SK-N-SH (cell line): ENCODE results near the gene LRRC56. TPM values are rescaled to one million over a fixed set of nuclear protein-coding genes. Genes with fewer than 3 reads are reported as not detected.

Experiments used
- CTCF ChIA-PET: fragments of 300-600, 350-600 bp; formaldehyde crosslinking; extraction: SDS; loops from one replicate; lab custom pipeline; 2021; lab: Yijun Ruan, JAX
- POLR2A ChIA-PET: fragments of 350-600 bp; sonication (Branson Sonifier 250); formaldehyde crosslinking; extraction: SDS; loops from one replicate; lab custom pipeline; 2020; ENCODE audit warnings: antibody characterized with exemption, inconsistent platforms; lab: Yijun Ruan, JAX
- DNase-seq: peaks from one replicate; pipeline ENCODE4 v3.0.0; 2012
- H2AFZ ChIP-seq: fragments of 200-600 bp; sonication (generic); 2 replicates; pipeline ENCODE4 v1.8.1; 2016; ENCODE audit warnings: antibody characterized with exemption, mild to moderate bottlenecking, low read depth
- H3F3A ChIP-seq: fragments of 200-600 bp; sonication (generic); replicated peaks from 2 replicates; pipeline ENCODE3; 2016; ENCODE audit warnings: antibody characterized with exemption, mild to moderate bottlenecking; ENCODE audit not compliant: insufficient read depth
- H3K27ac ChIP-seq, 2 experiments: fragments of 200-500 bp in 1 of 2; fragments of 200-600 bp in 1 of 2; sonication (Bioruptor generic) in 1 of 2; sonication (generic), shearing (Covaris generic) in 1 of 2; 2 replicates each; pipeline versions ENCODE4 v1.5.1 to v1.6.1; 2014 to 2016; ENCODE audit warnings: low read depth in 2 of 2, inconsistent platforms in 1 of 2, low read length in 1 of 2, mild to moderate bottlenecking in 1 of 2, mixed read lengths in 1 of 2
- H3K27me3 ChIP-seq: fragments of 200-600 bp; sonication (generic), shearing (Covaris generic); 2 replicates; pipeline ENCODE4 v1.6.1; 2016; ENCODE audit warnings: mixed run types; ENCODE audit not compliant: insufficient read depth
- H3K36me3 ChIP-seq, 2 experiments: fragments of 200-500 bp in 1 of 2; fragments of 200-600 bp in 1 of 2; sonication (Bioruptor generic) in 1 of 2; sonication (generic) in 1 of 2; replicated peaks in 1 of 2; 2 replicates each; pipeline versions ENCODE3 to v1.5.1; 2014 to 2016; ENCODE audit warnings: low read length in 1 of 2, mild to moderate bottlenecking in 1 of 2; ENCODE audit not compliant: insufficient read depth in 2 of 2, control insufficient read depth in 1 of 2
- H3K4me1 ChIP-seq, 2 experiments: fragments of 200-500 bp in 1 of 2; fragments of 200-600 bp in 1 of 2; sonication (Bioruptor generic) in 1 of 2; sonication (generic), shearing (Covaris generic) in 1 of 2; 2 replicates each; pipeline versions ENCODE4 v1.5.1 to v1.6.1; 2014 to 2016; ENCODE audit warnings: low read depth in 1 of 2, low read length in 1 of 2, mixed run types in 1 of 2; ENCODE audit not compliant: insufficient read depth in 2 of 2, control insufficient read depth in 1 of 2
- H3K4me2 ChIP-seq: fragments of 200-600 bp; sonication (generic), shearing (Covaris generic); 2 replicates; pipeline ENCODE4 v1.6.1; 2017; ENCODE audit warnings: mixed run types
- H3K4me3 ChIP-seq, 2 experiments: fragments of 200-500 bp in 1 of 2; fragments of 200-600 bp in 1 of 2; sonication (Bioruptor generic) in 1 of 2; sonication (generic), shearing (Covaris generic) in 1 of 2; 2 replicates each; pipeline versions ENCODE4 v1.5.1 to v1.8.1; 2014 to 2016; ENCODE audit warnings: low read depth in 2 of 2, inconsistent platforms in 1 of 2, low read length in 1 of 2, mild to moderate bottlenecking in 1 of 2, mixed read lengths in 1 of 2, moderate library complexity in 1 of 2
- H3K79me2 ChIP-seq: fragments of 200-600 bp; sonication (generic); 2 replicates; pipeline ENCODE4 v1.8.1; 2017; ENCODE audit warnings: mild to moderate bottlenecking; ENCODE audit not compliant: insufficient read depth
- H3K9ac ChIP-seq: fragments of 200-600 bp; sonication (generic); 2 replicates; pipeline ENCODE4 v1.6.1; 2017; ENCODE audit warnings: mixed run types
- H3K9me2 ChIP-seq: fragments of 200-600 bp; sonication (generic); 2 replicates; pipeline ENCODE4 v1.6.1; 2017; ENCODE audit warnings: mixed run types
- H3K9me3 ChIP-seq: fragments of 200-600 bp; sonication (generic); 2 replicates; pipeline ENCODE4 v1.6.1; 2017; ENCODE audit warnings: mixed run types, mild to moderate bottlenecking, moderate library complexity
- H4K20me1 ChIP-seq: fragments of 200-600 bp; sonication (generic); 2 replicates; pipeline ENCODE4 v1.6.1; 2017; ENCODE audit warnings: mild to moderate bottlenecking, mixed run types; ENCODE audit not compliant: insufficient read depth
- ELF1 ChIP-seq: IDR thresholded peaks from 2 replicates; pipeline ENCODE4 v1.4.0; 2012
- EP300 ChIP-seq, 2 experiments: IDR thresholded peaks; 2 replicates each; pipeline versions ENCODE4 v1.4.0 to v1.6.1; 2012; ENCODE audit warnings: borderline replicate concordance in 1 of 2, low read depth in 1 of 2, low read length in 1 of 2
- FOXJ3 ChIP-seq: sonication (generic); formaldehyde crosslinking; IDR thresholded peaks from 2 replicates; pipeline ENCODE4 v1.5.1; 2020; ENCODE audit warnings: mild to moderate bottlenecking, missing genetic modification reagents
- GABPA ChIP-seq: IDR thresholded peaks from 2 replicates; pipeline ENCODE4 v1.4.0; 2012; ENCODE audit warnings: low read depth, mild to moderate bottlenecking
- GATA2 ChIP-seq: sonication (generic); formaldehyde crosslinking; IDR thresholded peaks from 2 replicates; pipeline ENCODE4 v1.5.0; 2020; ENCODE audit warnings: mild to moderate bottlenecking, missing genetic modification reagents
- JUND ChIP-seq: IDR thresholded peaks from 2 replicates; pipeline ENCODE4 v1.4.0; 2012
- MEF2A ChIP-seq: IDR thresholded peaks from 2 replicates; pipeline ENCODE4 v1.4.0; 2012; ENCODE audit warnings: low read depth, borderline replicate concordance
- NFIC ChIP-seq: IDR thresholded peaks from 2 replicates; pipeline ENCODE4 v1.4.0; 2012; ENCODE audit warnings: borderline replicate concordance
- POLR2AphosphoS5 ChIP-seq: IDR thresholded peaks from 2 replicates; pipeline ENCODE4 v1.6.1; 2012; ENCODE audit warnings: low read depth, low read length
- RAD21 ChIP-seq: IDR thresholded peaks from 2 replicates; pipeline ENCODE4 v1.6.1; 2012; ENCODE audit warnings: mild to moderate bottlenecking, low read length
- RCOR1 ChIP-seq: fragments of 150-350 bp; IDR thresholded peaks from 2 replicates; pipeline ENCODE4 v1.6.1; 2017; ENCODE audit warnings: antibody characterized with exemption, low read length
- RFX5 ChIP-seq: IDR thresholded peaks from 2 replicates; pipeline ENCODE4 v1.6.1; 2012; ENCODE audit warnings: mild to moderate bottlenecking, improper control_type of control experiment, low read length
- RXRA ChIP-seq: IDR thresholded peaks from 2 replicates; pipeline ENCODE4 v1.4.0; 2012; ENCODE audit warnings: low read depth, mild to moderate bottlenecking, borderline replicate concordance
- TAF1 ChIP-seq: IDR thresholded peaks from 2 replicates; pipeline ENCODE4 v1.6.1; 2012; ENCODE audit warnings: low read depth, mild to moderate bottlenecking, low read length, moderate library complexity, borderline replicate concordance
- TCF12 ChIP-seq: IDR thresholded peaks from 2 replicates; pipeline ENCODE4 v1.4.0; 2012
- WGBS: methylation state at CpG from one replicate; pipeline ENCODE4 v1.1.6; 2017; ENCODE audit warnings: low lambda C conversion rate; 5-methylcytosine and 5-hydroxymethylcytosine counted together
- polyA plus RNA-seq, 3 experiments: library from polyadenylated mRNA; depleted of rRNA; stranded (reverse); fragments of >200 nt; gene quantifications; 2 replicates each; pipeline ENCODE4 v1.2.3, GENCODE V29; 2012
- TF ChIP-seq, protein P1 (sequence below): IDR thresholded peaks from 2 replicates; pipeline ENCODE4; 2012
- TF ChIP-seq, protein P2 (sequence below): IDR thresholded peaks from 2 replicates; pipeline ENCODE4 v1.4.0; 2012; ENCODE audit warnings: low read depth, borderline replicate concordance
- TF ChIP-seq, protein P3 (sequence below): IDR thresholded peaks from 2 replicates; pipeline ENCODE4 v1.4.0; 2012; ENCODE audit warnings: low read depth

LRRC56 gene
- polyA plus RNA-seq, 1 of the 3 experiments (the other 2 are of a cell fraction) = 1.2 TPM

DNA sequence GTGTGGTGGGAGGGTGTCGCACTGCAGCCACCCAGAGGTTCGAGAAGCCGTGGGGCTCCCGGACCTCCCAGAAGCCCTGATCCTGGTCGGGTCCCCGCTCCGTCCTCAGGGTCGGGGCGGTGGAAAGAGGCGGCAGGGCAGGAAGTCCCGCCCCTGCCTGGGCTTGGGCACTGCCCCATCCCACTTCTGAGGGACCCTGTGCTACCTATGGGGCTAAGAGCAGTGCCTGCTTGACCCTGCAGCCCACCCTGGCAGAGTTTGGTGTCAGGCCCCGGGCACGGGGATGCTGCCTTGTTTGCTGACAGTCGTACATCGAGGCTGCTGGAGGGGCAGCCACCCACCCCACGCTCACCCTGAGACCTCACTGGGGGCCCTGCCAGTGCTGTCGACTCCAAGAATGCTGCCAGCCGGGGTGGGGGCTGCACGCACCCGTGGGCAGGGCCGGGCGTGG, 49.7 kb upstream of the LRRC56 start:
- Histone ChIP-seq H3K4me1 (no peaks in the 10 kb centered on the region), H3K4me2 (no peak overlapping the region), H3K9me2 (no peaks in the 10 kb centered on the region), H3K79me2 (no peaks in the 10 kb centered on the region; the same call in 1 of the 2 replicates), H3F3A (no peaks in the 10 kb centered on the region), H4K20me1 (no peaks in the 10 kb centered on the region), H3K36me3 (peaks cover 0 to 19% of the 10 kb centered on the region in 2 experiments), H3K9me3 (no peaks in the 10 kb centered on the region), H3K27me3 (no peaks in the 10 kb centered on the region), H3K4me3 (no peak overlapping the region), H2AFZ (no peak overlapping the region), H3K9ac (no peak overlapping the region), H3K27ac (no peak overlapping the region)
- no peak for DNase-seq
- POLR2A ChIA-PET = no interaction called here
- TF ChIP-seq JUND = no peak
- TF ChIP-seq GABPA = no peak
- TF ChIP-seq, protein P1, sequence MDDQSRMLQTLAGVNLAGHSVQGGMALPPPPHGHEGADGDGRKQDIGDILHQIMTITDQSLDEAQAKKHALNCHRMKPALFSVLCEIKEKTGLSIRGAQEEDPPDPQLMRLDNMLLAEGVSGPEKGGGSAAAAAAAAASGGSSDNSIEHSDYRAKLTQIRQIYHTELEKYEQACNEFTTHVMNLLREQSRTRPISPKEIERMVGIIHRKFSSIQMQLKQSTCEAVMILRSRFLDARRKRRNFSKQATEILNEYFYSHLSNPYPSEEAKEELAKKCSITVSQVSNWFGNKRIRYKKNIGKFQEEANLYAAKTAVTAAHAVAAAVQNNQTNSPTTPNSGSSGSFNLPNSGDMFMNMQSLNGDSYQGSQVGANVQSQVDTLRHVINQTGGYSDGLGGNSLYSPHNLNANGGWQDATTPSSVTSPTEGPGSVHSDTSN = no peak
- no peak for TF ChIP-seq FOXJ3
- no peak for TF ChIP-seq RCOR1
- no peak for TF ChIP-seq GATA2 (CRISPR knock-in tag)
- TF ChIP-seq, protein P2, sequence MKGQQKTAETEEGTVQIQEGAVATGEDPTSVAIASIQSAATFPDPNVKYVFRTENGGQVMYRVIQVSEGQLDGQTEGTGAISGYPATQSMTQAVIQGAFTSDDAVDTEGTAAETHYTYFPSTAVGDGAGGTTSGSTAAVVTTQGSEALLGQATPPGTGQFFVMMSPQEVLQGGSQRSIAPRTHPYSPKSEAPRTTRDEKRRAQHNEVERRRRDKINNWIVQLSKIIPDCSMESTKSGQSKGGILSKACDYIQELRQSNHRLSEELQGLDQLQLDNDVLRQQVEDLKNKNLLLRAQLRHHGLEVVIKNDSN = no peak
- TF ChIP-seq TAF1 = no peak
- TF ChIP-seq TCF12 = no peak
- TF ChIP-seq RAD21 = no peak
- no peak for TF ChIP-seq MEF2A
- TF ChIP-seq RFX5 = no peak
- TF ChIP-seq, protein P3, sequence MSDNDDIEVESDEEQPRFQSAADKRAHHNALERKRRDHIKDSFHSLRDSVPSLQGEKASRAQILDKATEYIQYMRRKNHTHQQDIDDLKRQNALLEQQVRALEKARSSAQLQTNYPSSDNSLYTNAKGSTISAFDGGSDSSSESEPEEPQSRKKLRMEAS = no peak
- no peak for TF ChIP-seq ELF1
- TF ChIP-seq NFIC = no peak
- no peak for TF ChIP-seq RXRA
- WGBS = 90% methylated on average over 6 of the region's 22 CpGs
- CTCF ChIA-PET = no interaction called here

DNA sequence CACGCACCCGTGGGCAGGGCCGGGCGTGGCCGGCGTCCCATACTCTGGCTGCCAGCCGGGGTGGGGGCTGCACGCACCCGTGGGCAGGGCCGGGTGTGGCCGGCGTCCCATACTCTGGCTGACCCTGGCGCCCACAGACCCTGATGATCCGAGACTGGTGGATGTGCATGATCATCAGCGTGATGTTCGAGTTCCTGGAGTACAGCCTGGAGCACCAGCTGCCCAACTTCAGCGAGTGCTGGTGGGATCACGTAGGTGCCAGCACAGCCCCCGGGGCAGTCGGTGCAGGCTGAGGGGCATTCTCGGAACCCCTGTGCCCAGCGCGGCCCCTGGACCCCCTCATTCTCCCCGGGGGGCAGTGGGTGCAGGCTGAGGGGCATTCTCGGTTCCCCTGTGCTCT, 49.3 kb upstream of the LRRC56 start:
- 72% methylated on average over 3 of the region's 25 CpGs for WGBS

More for the DNA sequence above, 49.3 kb upstream of the LRRC56 start:
- no peak for TF ChIP-seq EP300 (IDR thresholded peaks at IDR 0.05; ENCODE audit: borderline replicate concordance in 1 of 2, low read depth in 1 of 2, low read length in 1 of 2)
- no peak for TF ChIP-seq ELF1
- no peak for TF ChIP-seq RXRA
- TF ChIP-seq POLR2AphosphoS5 = no peak
- TF ChIP-seq FOXJ3 = no peak
- peaks cover 0 to 23% of the 10 kb centered on the region in 2 experiments for H3K36me3 ChIP-seq
- no peak overlapping the region for H3K9ac ChIP-seq
- H3K27ac ChIP-seq = no peak overlapping the region
- H3K79me2 ChIP-seq = no peaks in the 10 kb centered on the region; the same call in 1 of the 2 replicates
- CTCF ChIA-PET = no interaction called here
- no peak overlapping the region for H3K4me2 ChIP-seq
- H3K4me3 ChIP-seq = no peak overlapping the region
- H4K20me1 ChIP-seq = no peaks in the 10 kb centered on the region
- POLR2A ChIA-PET = no interaction called here
- no peaks in the 10 kb centered on the region for H3F3A ChIP-seq
- H3K27me3 ChIP-seq = no peaks in the 10 kb centered on the region
- no peak overlapping the region for H2AFZ ChIP-seq
- H3K9me3 ChIP-seq = no peaks in the 10 kb centered on the region
- DNase-seq = no peak
- H3K9me2 ChIP-seq = no peaks in the 10 kb centered on the region
- H3K4me1 ChIP-seq = no peaks in the 10 kb centered on the region
